Esophagus muscularis mucosa (tissue), 4 donors: ENCODE results near the gene GBA2. TPM values are rescaled to one million over a fixed set of nuclear protein-coding genes. Genes with fewer than 3 reads are reported as not detected.

Experiments used
- DNase-seq: peaks from one replicate; pipeline ENCODE4 v3.0.0-alpha.2; 2017; ENCODE audit errors: extremely low spot score
- H3K27ac ChIP-seq, 4 donors: fragments of 200-600 bp; sonication (generic); replicated peaks in 1 of 4; 1 replicate in 3 of 4; 2 replicates in 1 of 4; pipeline ENCODE4 v1.5.1; 2016 to 2019; ENCODE audit warnings: mild to moderate bottlenecking in 1 of 4
- H3K27me3 ChIP-seq, 4 donors: fragments of 200-600 bp; sonication (generic); one replicate each; pipeline versions ENCODE4 v1.5.1 to v1.6.0; 2016 to 2019
- H3K36me3 ChIP-seq, 4 donors: fragments of 200-600 bp; sonication (generic); one replicate each; pipeline ENCODE4 v1.5.1; 2016 to 2019
- H3K4me1 ChIP-seq, 4 donors: fragments of 200-600 bp; sonication (generic); one replicate each; pipeline ENCODE4 v1.5.1; 2016 to 2019
- H3K4me3 ChIP-seq, 4 donors: fragments of 200-600 bp; sonication (generic); 1 replicate in 2 of 4; 2 replicates in 2 of 4; pipeline ENCODE4 v1.5.1; 2016 to 2019; ENCODE audit warnings: mild to moderate bottlenecking in 4 of 4, moderate library complexity in 1 of 4
- H3K9me3 ChIP-seq, 4 donors: fragments of 200-600 bp; sonication (generic); 1 replicate in 3 of 4; 2 replicates in 1 of 4; pipeline ENCODE4 v1.5.1; 2016 to 2019
- CTCF ChIP-seq, 3 experiments: fragments of 200-600 bp in 2 of 3; fragments of 450-650 bp in 1 of 3; sonication (generic) in 2 of 3; IDR thresholded peaks; one replicate each; pipeline ENCODE4 v1.5.1; 2017 to 2019; ENCODE audit warnings: antibody characterized with exemption in 3 of 3, mild to moderate bottlenecking in 2 of 3, moderate library complexity in 1 of 3
- EP300 ChIP-seq: sonication (generic); formaldehyde crosslinking; IDR thresholded peaks from one replicate; pipeline ENCODE4 v1.6.1; 2017; ENCODE audit warnings: antibody characterized with exemption
- POLR2A ChIP-seq: fragments of 450-650 bp; IDR thresholded peaks from one replicate; pipeline ENCODE4 v1.6.1; 2017; ENCODE audit warnings: antibody characterized with exemption, moderate library complexity, mild to moderate bottlenecking, low read depth
- POLR2AphosphoS5 ChIP-seq, 2 donors: sonication (generic); formaldehyde crosslinking; IDR thresholded peaks; one replicate each; pipeline ENCODE4 v1.6.1; 2017; ENCODE audit warnings: antibody characterized with exemption in 2 of 2
- WGBS: methylation state at CpG from one replicate; pipeline ENCODE4 v1.1.5; 2018; 5-methylcytosine and 5-hydroxymethylcytosine counted together
- intact Hi-C: fragments of 100-400 bp; cut with DNase I; formaldehyde crosslinking; loops from one replicate; pipeline ENCODE4 v1.15.1; 2023
- total RNA-seq, 4 donors: library from RNA; depleted of rRNA; stranded (reverse); fragments of >200 nt; gene quantifications; one replicate each; pipeline versions ENCODE4 v1.1.0 to v1.2.1, GENCODE V29; 2016

The GBA2 gene
- total RNA-seq, 4 donors from 2014 or later: 44.0 to 67.8 (median 55.5) TPM

GRCh38 chr9:35706951-35707350, 42.1 kb downstream of the GBA2 start:
- H3K4me3 ChIP-seq: no peak overlapping the region
- WGBS: 87% methylated on average over 6 of the region's 10 CpGs
- no peaks in the 10 kb centered on the region for H3K27me3 ChIP-seq
- H3K4me1 ChIP-seq: peaks cover 0 to 9% (median 0%) of the 10 kb centered on the region in 4 donors
- peaks cover 98 to 100% (median 100%) of the 10 kb centered on the region in 4 donors for H3K36me3 ChIP-seq
- peak overlapping the region; percentile 69 to 98 (median 96) for H3K27ac ChIP-seq
- no peaks in the 10 kb centered on the region for H3K9me3 ChIP-seq
- DNase-seq: no peak
- TF ChIP-seq POLR2A (no peak), EP300 (no peak), CTCF (IDR thresholded peaks at IDR 0.05) (no peak), POLR2AphosphoS5 (IDR thresholded peaks at IDR 0.05) (no peak)
- intact Hi-C loops: no loop called here

GRCh38 chr9:35705836-35706430, 43.1 kb downstream of the GBA2 start:
- H3K9me3 ChIP-seq: no peaks in the 10 kb centered on the region
- peaks cover 98 to 100% (median 100%) of the 10 kb centered on the region in 4 donors for H3K36me3 ChIP-seq
- intact Hi-C loops: no loop called here
- no peaks in the 10 kb centered on the region for H3K27me3 ChIP-seq
- DNase-seq: no peak
- peak overlapping the region; percentile 69 to 98 (median 96) for H3K27ac ChIP-seq
- peaks cover 0 to 14% (median 0%) of the 10 kb centered on the region in 4 donors for H3K4me1 ChIP-seq
- WGBS: 89% methylated on average over 6 of the region's 7 CpGs
- TF ChIP-seq POLR2A (no peak), EP300 (no peak), CTCF (IDR thresholded peaks at IDR 0.05) (no peak), POLR2AphosphoS5 (IDR thresholded peaks at IDR 0.05) (no peak)
- no peak overlapping the region for H3K4me3 ChIP-seq

- intact Hi-C loops: no loop called here
These were observed 43.7 kb downstream of the GBA2 start for GRCh38 chr9:35705372-35705771.

GRCh38 chr9:35703906-35704672, 44.9 kb downstream of the GBA2 start:
- H3K4me3 ChIP-seq: no peak overlapping the region
- H3K9me3 ChIP-seq: no peaks in the 10 kb centered on the region
- peaks cover 0 to 25% (median 1%) of the 10 kb centered on the region in 4 donors for H3K4me1 ChIP-seq
- H3K27me3 ChIP-seq: no peaks in the 10 kb centered on the region
- TF ChIP-seq POLR2AphosphoS5 (IDR thresholded peaks at IDR 0.05) (peak in 1 of 2 donors; percentile 10), CTCF (IDR thresholded peaks at IDR 0.05) (no peak)
- 93% methylated on average over 15 of the region's 26 CpGs for WGBS
- peaks cover 100% of the 10 kb centered on the region in 4 donors for H3K36me3 ChIP-seq
- H3K27ac ChIP-seq: peak overlapping the region; percentile 69 to 98 (median 96)
- intact Hi-C loops: no loop called here
- DNase-seq: no peak

More at GRCh38 chr9:35705372-35705771, 43.7 kb downstream of the GBA2 start:
- peaks cover 0 to 14% (median 0%) of the 10 kb centered on the region in 4 donors for H3K4me1 ChIP-seq
- H3K27me3 ChIP-seq: no peaks in the 10 kb centered on the region
- peaks cover 98 to 100% (median 100%) of the 10 kb centered on the region in 4 donors for H3K36me3 ChIP-seq
- H3K27ac ChIP-seq: peak overlapping the region; percentile 69 to 98 (median 96)
- WGBS: 75% methylated on average over 5 of the region's 8 CpGs
- no peak for DNase-seq
- no peaks in the 10 kb centered on the region for H3K9me3 ChIP-seq
- TF ChIP-seq POLR2A (no peak), CTCF (IDR thresholded peaks at IDR 0.05) (no peak), POLR2AphosphoS5 (IDR thresholded peaks at IDR 0.05) (no peak), EP300 (no peak)
- H3K4me3 ChIP-seq: no peak overlapping the region
